Measurements from ENCODE around the gene MYL11.

MYL11 gene

GRCh38 chr16:30370456-30371247 is 4.0 kb upstream of the MYL11 start, which contains the start of gene TBC1D10B:
Gene TBC1D10B (minus strand): TSS chr16:30370494. CDS start chr16:30370183, 311 bp downstream.
- peak; percentile 92 to 100 for DNase-seq (ENCODE audit: low read depth in 1 of 2, low spot score in 1 of 2)

- no peak for DNase-seq (ENCODE audit: low read depth in 1 of 2, low spot score in 1 of 2)
Observed at GRCh38 chr16:30371248-30371816, 3.3 kb upstream of the MYL11 start.

DNA sequence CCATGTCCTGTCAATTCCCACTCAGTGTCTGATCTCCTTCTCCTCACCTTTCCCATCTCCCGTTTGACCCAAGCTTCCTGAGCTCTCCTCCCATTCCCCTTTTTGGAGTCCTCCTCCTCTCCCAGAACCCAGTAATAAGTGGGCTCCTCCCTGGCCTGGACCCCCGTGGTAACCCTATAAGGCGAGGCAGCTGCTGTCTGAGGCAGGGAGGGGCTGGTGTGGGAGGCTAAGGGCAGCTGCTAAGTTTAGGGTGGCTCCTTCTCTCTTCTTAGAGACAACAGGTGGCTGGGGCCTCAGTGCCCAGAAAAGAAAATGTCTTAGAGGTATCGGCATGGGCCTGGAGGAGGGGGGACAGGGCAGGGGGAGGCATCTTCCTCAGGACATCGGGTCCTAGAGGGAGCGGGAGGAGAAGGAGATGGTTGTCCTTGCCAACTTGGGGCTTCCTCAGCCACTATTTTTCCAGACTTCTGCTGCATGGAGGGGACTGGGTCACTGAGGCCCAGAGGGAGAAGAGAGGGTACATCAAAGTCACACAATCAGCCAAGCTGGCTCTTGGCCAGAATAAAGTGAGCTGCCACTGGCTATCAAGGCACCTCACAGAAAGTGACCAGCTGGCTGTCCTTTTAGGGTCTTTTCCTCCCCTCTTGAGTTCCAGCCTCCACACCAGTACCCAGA is 2.4 kb upstream of the MYL11 start:
- DNase-seq (ENCODE audit: low read depth in 1 of 2, low spot score in 1 of 2) = no peak

GRCh38 chr16:30372725-30373124 is 1.9 kb upstream of the MYL11 start:
- DNase-seq (ENCODE audit: low read depth in 1 of 2, low spot score in 1 of 2) = no peak

DNA sequence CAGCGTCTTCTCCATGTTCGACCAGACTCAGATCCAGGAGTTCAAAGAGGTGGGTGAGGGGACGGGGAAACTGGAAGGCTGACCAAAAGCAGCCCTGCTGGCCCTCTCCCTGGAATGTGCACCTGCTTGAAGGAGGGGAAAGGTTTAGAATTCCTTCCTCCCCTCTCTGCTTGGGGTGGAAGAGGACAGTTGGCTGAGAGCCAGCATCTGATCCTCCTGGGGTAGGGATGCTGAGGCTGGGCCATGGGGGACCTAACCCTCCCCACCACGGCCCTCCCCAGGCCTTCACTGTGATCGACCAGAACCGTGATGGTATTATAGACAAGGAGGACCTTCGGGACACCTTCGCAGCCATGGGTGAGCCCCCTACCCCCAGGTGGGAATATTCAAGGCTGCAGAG is 1.3 kb downstream of the MYL11 start:
- DNase-seq (ENCODE audit: low read depth in 1 of 2, low spot score in 1 of 2) = no peak

GRCh38 chr16:30376461-30376902 is 1.9 kb downstream of the MYL11 start:
- no peak for DNase-seq (ENCODE audit: low read depth in 1 of 2, low spot score in 1 of 2)

- DNase-seq (ENCODE audit: low read depth in 1 of 2, low spot score in 1 of 2) = no peak
Observed at GRCh38 chr16:30377050-30377811, 2.6 kb downstream of the MYL11 start.

- peak; percentile 67 to 81 for DNase-seq (ENCODE audit: low read depth in 1 of 2, low spot score in 1 of 2)
Observed at GRCh38 chr16:30377812-30378235, 3.2 kb downstream of the MYL11 start.

DNA sequence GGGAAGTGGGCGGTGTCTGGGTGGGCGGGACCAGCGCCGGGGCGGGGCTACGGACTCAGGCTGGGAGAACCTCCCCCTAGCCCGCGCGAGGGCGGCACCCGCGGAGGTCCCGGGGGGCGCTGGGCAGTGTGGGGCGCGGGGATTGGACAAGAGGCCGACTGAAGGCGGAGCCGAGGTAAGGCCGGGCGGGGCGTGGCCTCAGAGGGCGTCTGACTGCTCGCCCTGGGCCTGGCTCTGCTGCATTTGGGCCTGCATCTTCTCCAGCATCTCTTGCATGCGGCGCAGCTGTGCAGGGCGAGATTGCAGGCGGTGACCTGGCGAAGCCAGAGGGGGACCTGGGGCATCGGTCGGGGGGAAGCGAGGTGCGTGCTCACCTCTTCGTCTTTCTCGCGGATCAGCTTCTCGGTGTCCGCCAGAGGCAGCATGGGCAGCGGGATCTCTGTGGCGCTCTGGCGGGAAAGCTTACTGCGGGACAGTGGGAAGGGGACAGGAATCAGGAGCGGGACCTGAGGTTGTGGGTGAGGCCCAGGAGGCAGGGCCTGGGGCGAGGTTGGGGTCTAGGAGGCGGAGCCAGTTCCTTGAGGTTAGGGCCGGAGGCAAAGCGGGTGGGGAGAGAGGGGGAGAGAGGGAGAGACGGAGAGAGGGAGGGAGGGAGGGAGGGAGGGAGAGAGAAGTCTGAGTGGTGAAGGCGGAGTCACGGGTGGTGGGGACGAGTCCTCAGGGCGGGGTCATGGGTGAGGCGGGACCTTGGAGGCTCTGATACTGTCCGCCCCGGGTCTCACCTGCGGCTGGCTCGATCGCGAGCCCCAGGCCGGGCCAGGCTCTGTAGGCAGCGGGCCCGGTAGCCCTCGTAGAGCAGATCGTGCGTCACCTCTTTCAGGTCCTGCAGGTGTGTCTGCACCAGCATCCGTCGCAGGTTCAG is 3.9 kb downstream of the MYL11 start:
- DNase-seq (ENCODE audit: low read depth in 1 of 2, low spot score in 1 of 2) = peak; percentile 97 to 99

DNA sequence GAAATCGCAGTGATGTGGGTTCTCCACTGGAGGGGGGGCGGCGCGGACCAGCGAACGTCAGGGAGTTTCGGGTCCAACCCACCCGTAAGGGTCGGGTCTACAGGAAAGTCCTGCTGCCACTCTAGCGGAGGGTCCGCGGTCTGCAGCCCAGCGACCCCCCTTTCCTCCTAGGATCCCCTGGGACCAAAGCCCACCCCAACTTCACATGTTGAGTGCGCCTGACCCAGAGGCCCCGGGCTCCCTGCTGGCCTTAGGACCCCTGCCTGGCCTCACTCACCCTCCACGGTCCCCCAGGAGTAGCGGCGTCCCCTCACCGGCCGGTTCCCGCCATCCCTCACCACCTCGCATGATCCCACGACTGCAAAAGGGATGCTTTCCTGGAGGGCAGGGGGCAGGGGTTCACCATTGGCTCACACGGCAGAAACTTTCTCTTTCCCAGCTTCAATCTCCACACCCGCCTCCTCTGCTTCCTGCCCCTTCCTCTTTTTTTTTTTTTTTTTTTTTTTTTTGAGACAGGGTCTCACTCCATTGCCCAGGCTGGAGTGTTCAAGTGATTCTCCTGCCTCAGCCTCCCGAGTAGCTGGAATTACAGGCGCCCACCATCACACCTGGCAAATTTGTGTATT is 4.7 kb downstream of the MYL11 start:
- no peak for DNase-seq (ENCODE audit: low read depth in 1 of 2, low spot score in 1 of 2)

DNA sequence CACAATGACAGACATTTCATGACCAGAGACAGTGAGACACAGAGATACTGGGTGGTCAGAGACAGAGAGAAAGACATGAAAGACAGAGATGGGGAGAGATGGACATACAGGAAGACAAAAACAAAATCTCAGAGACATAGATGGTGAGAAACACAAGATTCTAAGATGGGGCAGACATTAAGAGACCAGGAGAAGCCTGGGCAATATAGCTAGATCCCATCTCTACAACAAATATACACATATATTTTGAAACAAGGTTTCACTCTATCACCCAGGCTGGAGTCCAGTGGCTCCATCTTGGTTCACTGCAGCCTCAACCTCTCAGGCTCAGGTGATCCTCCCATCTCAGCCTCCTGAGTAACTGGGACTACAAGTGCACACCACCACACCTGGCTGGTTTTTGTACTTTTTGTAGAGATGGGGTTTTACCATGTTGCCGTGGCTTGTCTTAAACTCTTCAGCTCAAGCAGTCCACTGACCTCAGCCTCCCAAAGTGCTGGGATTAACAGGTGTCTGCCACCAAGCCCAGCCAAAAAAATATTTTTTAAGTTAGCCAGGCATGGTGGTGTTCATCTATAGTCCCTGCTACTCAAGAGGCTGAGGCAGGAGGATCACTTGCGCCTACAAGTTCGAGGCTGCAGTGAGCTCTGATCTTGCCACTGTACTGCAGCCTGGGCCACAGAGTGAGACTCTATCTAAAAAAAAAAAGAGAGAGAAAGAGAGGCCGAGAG is 5.6 kb downstream of the MYL11 start:
- DNase-seq (ENCODE audit: low read depth in 1 of 2, low spot score in 1 of 2) = no peak

GRCh38 chr16:30380803-30381208 is 6.2 kb downstream of the MYL11 start:
- no peak for DNase-seq (ENCODE audit: low read depth in 1 of 2, low spot score in 1 of 2)

- no peak for DNase-seq (ENCODE audit: low read depth in 1 of 2, low spot score in 1 of 2)
Observed at GRCh38 chr16:30381291-30382041, 6.9 kb downstream of the MYL11 start.

GRCh38 chr16:30382111-30382881 is 7.7 kb downstream of the MYL11 start, which contains the start of gene SEPTIN1:
Gene SEPTIN1 (minus strand): TSS chr16:30382561. CDS start chr16:30382542, 19 bp downstream.
- DNase-seq (ENCODE audit: low read depth in 1 of 2, low spot score in 1 of 2) = peak; percentile 56 to 72

GRCh38 chr16:30383521-30383920 is 8.9 kb downstream of the MYL11 start:
- DNase-seq (ENCODE audit: low read depth in 1 of 2, low spot score in 1 of 2) = no peak

DNA sequence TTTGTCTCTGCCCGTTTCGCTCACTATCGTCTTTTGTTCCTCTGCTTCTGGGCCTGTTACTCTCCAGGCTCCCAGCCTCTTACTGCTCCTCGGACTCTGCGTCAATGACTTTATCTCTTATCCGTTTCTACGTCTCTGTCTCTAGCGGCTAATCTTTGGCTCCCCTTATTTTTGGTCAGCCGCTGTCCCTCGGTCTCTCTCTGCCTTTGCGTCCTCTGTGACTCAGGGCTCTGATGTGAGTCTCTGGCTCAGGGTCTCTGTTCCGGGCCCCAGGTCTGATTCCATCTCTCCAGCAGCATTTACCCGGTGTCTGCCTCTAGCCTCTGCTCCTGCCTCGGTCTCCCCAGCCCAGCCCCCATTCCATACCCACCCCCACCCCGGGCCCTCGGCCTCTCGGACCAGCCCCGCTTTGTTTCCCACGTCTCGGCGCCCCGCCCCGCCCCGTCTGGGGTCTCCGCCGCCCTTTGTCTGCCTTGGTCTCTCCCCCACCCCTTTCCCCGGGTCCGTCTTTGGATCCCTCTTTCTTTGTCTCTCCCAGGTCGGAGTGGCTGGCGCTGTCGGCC is 20.1 kb downstream of the MYL11 start:
- no peak for DNase-seq (ENCODE audit: low read depth in 1 of 2, low spot score in 1 of 2)
